ENCODE data around the gene MTHFD2. TPM values are rescaled to one million over a fixed set of nuclear protein-coding genes. Genes with fewer than 3 reads are reported as not detected.

Gene MTHFD2
- polyA plus RNA-seq (2013, experiment 1 of 2), result 88.7 TPM
- 89.4 TPM for polyA plus RNA-seq (2013, experiment 2 of 2)

DNA sequence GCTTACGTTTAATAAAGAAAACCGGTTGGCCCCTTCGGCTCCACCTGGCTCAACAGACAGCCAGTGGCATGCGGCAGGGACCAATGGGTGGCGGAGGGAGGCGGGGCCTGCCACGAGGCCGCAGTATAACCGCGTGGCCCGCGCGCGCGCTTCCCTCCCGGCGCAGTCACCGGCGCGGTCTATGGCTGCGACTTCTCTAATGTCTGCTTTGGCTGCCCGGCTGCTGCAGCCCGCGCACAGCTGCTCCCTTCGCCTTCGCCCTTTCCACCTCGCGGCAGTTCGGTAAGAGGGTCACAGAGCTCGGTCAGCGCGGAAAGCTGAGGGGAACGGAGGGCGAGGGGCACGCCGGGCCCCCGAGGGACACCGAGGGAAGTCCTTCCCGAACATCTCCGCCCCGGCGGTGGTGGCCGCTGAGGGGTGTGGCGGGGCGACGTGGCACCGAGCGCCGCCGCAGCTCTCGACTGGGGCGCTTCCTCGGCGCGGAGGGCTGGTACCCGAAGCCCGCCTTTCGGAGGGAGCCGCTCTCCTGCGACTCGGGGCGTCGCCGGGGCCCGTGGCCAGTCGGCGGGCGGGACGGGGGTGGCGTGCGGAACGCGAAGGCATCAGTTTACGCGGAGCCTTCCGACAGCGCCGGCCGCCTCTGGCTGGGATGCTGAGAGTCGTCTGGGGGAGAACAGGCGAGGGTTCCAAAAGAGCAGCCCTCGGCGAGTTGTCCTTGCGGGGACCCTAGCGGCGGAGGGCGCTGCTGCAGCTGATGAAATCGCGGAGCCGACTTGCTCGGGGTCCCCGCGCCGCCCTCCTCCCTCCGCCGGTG, at the start of gene MTHFD2:
Gene MTHFD2, plus strand, starts transcription at position 155 of the 814 bp plus-strand sequence. Its CDS starts 27 bp downstream, at position 182.
- Histone ChIP-seq H2BK12ac (ENCODE audit: low read length in 2 of 2) (no peak within 1 kb of the TSS), H2BK5ac (ENCODE audit: low read depth, low read length, poor library complexity, severe bottlenecking) (peak within 1 kb of the TSS; percentile 4), H3K79me1 (replicated peaks; ENCODE audit: low read length, poor library complexity, severe bottlenecking) (no peaks in the 10 kb centered on the region), H4K8ac (ENCODE audit: low read length) (peak within 1 kb of the TSS; percentile 81), H3K18ac (ENCODE audit: low read depth in 1 of 2, low read length in 2 of 2) (peak within 1 kb of the TSS; percentile 86 to 92), H2AK5ac (ENCODE audit: low read length, severe bottlenecking) (no peak within 1 kb of the TSS), H3K4me3 (ENCODE audit: insufficient read depth in 1 of 2, low read depth in 1 of 2, low read length in 2 of 2) (peak within 1 kb of the TSS; percentile 69 to 82), H3K9me3 (ENCODE audit: control insufficient read depth, low read length) (no peaks in the 10 kb centered on the region), H3K4me1 (ENCODE audit: control insufficient read depth, insufficient read depth, low read depth, low read length) (peaks cover 5% of the 10 kb centered on the region), H3K9ac (ENCODE audit: low read length) (peak within 1 kb of the TSS; percentile 93), H2AFZ (ENCODE audit: low read depth, low read length) (peak within 1 kb of the TSS; percentile 68), H3K27ac (ENCODE audit: low read length, poor library complexity, severe bottlenecking) (peak within 1 kb of the TSS; percentile 58), H3K14ac (ENCODE audit: low read length in 2 of 2) (peak within 1 kb of the TSS in 1 of 2 experiments; percentile 12), H3K27me3 (ENCODE audit: control insufficient read depth in 1 of 2, insufficient read depth in 1 of 2, low read length in 2 of 2) (no peaks in the 10 kb centered on the region), H2BK15ac (ENCODE audit: low read depth, poor library complexity, severe bottlenecking) (peak within 1 kb of the TSS; percentile 92), H4K91ac (ENCODE audit: low read length) (peak within 1 kb of the TSS; percentile 67), H3K36me3 (ENCODE audit: control insufficient read depth in 1 of 2, insufficient read depth in 2 of 2, low read depth in 1 of 2, low read length in 2 of 2) (peaks cover 2 to 4% of the 10 kb centered on the region in 2 experiments), H3K4ac (ENCODE audit: low read depth in 1 of 2, low read length in 2 of 2) (peak within 1 kb of the TSS; percentile 79 to 90), H3K23ac (ENCODE audit: low read length in 2 of 2) (peak within 1 kb of the TSS in 1 of 2 experiments; percentile 90), H3K4me2 (ENCODE audit: low read length, poor library complexity, severe bottlenecking) (peak within 1 kb of the TSS; percentile 84), H2BK120ac (ENCODE audit: low read depth, low read length) (peak within 1 kb of the TSS; percentile 66)
- WGBS, result under 1% methylated on average over 92 of the region's 96 CpGs
- DNase-seq, result peak; percentile 99

DNA sequence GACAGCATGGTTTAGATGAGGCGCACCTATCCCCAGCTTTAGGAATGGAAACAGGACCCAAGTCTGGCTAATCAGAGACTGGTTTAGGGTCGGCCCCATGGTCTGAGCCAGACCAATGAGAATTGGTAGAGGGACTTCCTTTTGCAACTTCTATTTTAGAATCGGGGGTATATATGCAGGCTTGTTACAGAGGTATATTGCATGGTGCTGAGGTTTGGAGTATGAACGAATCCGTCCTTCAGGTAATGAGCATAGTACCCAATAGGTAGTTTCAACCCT, 49.2 kb upstream of the MTHFD2 start:
- no peak overlapping the region for H3K27ac ChIP-seq (ENCODE audit: low read length, poor library complexity, severe bottlenecking)

DNA sequence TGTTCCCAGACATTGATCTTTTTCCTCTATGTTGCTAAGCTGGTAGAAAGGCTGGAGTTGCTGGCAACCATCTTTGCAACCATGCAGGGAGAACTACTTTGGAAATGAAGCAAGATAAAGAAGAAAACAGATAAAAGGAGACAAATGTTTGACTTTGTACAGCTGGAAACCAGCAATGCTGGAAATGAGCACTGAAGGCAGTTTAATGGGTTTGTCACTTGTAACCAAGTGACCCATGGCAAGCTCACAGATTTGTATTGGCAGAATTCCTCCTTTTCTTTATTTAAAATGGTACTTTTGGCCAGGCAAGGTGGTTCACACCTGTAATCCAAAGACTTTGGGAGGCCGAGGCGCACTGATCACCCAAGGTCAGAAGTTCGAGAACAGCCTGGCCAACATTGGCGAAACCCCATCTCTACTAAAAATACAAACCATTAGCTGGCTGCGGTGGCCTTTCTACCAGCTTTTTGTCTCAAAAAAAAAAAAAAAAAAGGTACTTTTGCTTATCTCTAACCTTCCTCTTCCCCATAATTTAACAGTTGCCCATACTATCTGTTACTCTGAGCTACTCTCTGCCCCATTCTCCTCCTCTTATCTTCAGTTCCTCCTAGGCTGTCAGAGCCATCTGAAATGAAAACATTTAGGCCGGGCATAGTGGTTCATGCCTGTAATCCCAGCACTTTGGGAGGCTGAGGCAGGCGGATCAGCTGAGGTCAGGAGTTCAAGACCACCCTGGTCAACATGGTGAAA, 48.7 kb upstream of the MTHFD2 start:
- Histone ChIP-seq H3K14ac (ENCODE audit: low read length in 2 of 2) (no peak overlapping the region), H3K27me3 (ENCODE audit: control insufficient read depth in 1 of 2, insufficient read depth in 1 of 2, low read length in 2 of 2) (no peaks in the 10 kb centered on the region), H3K9ac (ENCODE audit: low read length) (no peak overlapping the region), H3K4me2 (ENCODE audit: low read length, poor library complexity, severe bottlenecking) (no peak overlapping the region), H3K79me1 (replicated peaks; ENCODE audit: low read length, poor library complexity, severe bottlenecking) (peaks cover 35% of the 10 kb centered on the region), H3K9me3 (ENCODE audit: control insufficient read depth, low read length) (no peaks in the 10 kb centered on the region), H2BK5ac (ENCODE audit: low read depth, low read length, poor library complexity, severe bottlenecking) (no peak overlapping the region), H3K4me1 (ENCODE audit: control insufficient read depth, insufficient read depth, low read depth, low read length) (peaks cover 16% of the 10 kb centered on the region), H3K23ac (ENCODE audit: low read length in 2 of 2) (no peak overlapping the region), H3K36me3 (ENCODE audit: control insufficient read depth in 1 of 2, insufficient read depth in 2 of 2, low read depth in 1 of 2, low read length in 2 of 2) (peaks cover 0 to 44% of the 10 kb centered on the region in 2 experiments), H4K8ac (ENCODE audit: low read length) (no peak overlapping the region), H3K4me3 (ENCODE audit: insufficient read depth in 1 of 2, low read depth in 1 of 2, low read length in 2 of 2) (no peak overlapping the region), H4K91ac (ENCODE audit: low read length) (no peak overlapping the region), H2AFZ (ENCODE audit: low read depth, low read length) (no peak overlapping the region), H2AK5ac (ENCODE audit: low read length, severe bottlenecking) (no peak overlapping the region), H2BK15ac (ENCODE audit: low read depth, poor library complexity, severe bottlenecking) (no peak overlapping the region), H2BK12ac (ENCODE audit: low read length in 2 of 2) (no peak overlapping the region), H3K18ac (ENCODE audit: low read depth in 1 of 2, low read length in 2 of 2) (no peak overlapping the region), H3K4ac (ENCODE audit: low read depth in 1 of 2, low read length in 2 of 2) (no peak overlapping the region), H3K27ac (ENCODE audit: low read length, poor library complexity, severe bottlenecking) (no peak overlapping the region), H2BK120ac (ENCODE audit: low read depth, low read length) (no peak overlapping the region)
- 96% methylated on average over 7 of the region's 7 CpGs for WGBS
- no peak for DNase-seq

More for the DNA sequence above, 49.2 kb upstream of the MTHFD2 start:
- peaks cover 35% of the 10 kb centered on the region for H3K79me1 ChIP-seq (replicated peaks; ENCODE audit: low read length, poor library complexity, severe bottlenecking)
- no peaks in the 10 kb centered on the region for H3K27me3 ChIP-seq (ENCODE audit: control insufficient read depth in 1 of 2, insufficient read depth in 1 of 2, low read length in 2 of 2)
- H3K36me3 ChIP-seq (ENCODE audit: control insufficient read depth in 1 of 2, insufficient read depth in 2 of 2, low read depth in 1 of 2, low read length in 2 of 2), result peaks cover 5 to 44% of the 10 kb centered on the region in 2 experiments
- H4K91ac ChIP-seq (ENCODE audit: low read length), result no peak overlapping the region
- H2BK120ac ChIP-seq (ENCODE audit: low read depth, low read length), result no peak overlapping the region
- no peak overlapping the region for H3K4me2 ChIP-seq (ENCODE audit: low read length, poor library complexity, severe bottlenecking)
- peaks cover 16% of the 10 kb centered on the region for H3K4me1 ChIP-seq (ENCODE audit: control insufficient read depth, insufficient read depth, low read depth, low read length)
- H3K14ac ChIP-seq (ENCODE audit: low read length in 2 of 2), result no peak overlapping the region
- H2BK12ac ChIP-seq (ENCODE audit: low read length in 2 of 2), result no peak overlapping the region
- H3K18ac ChIP-seq (ENCODE audit: low read depth in 1 of 2, low read length in 2 of 2), result no peak overlapping the region
- H3K9me3 ChIP-seq (ENCODE audit: control insufficient read depth, low read length), result no peaks in the 10 kb centered on the region
- H2AK5ac ChIP-seq (ENCODE audit: low read length, severe bottlenecking), result no peak overlapping the region
- H2AFZ ChIP-seq (ENCODE audit: low read depth, low read length), result no peak overlapping the region
- H2BK15ac ChIP-seq (ENCODE audit: low read depth, poor library complexity, severe bottlenecking), result no peak overlapping the region
- H3K4me3 ChIP-seq (ENCODE audit: insufficient read depth in 1 of 2, low read depth in 1 of 2, low read length in 2 of 2), result no peak overlapping the region
- H3K4ac ChIP-seq (ENCODE audit: low read depth in 1 of 2, low read length in 2 of 2), result no peak overlapping the region
- WGBS, result 98% methylated on average over 3 of the region's 5 CpGs
- no peak overlapping the region for H4K8ac ChIP-seq (ENCODE audit: low read length)
- H3K23ac ChIP-seq (ENCODE audit: low read length in 2 of 2), result no peak overlapping the region
- no peak overlapping the region for H3K9ac ChIP-seq (ENCODE audit: low read length)
- no peak for DNase-seq
- no peak overlapping the region for H2BK5ac ChIP-seq (ENCODE audit: low read depth, low read length, poor library complexity, severe bottlenecking)

DNA sequence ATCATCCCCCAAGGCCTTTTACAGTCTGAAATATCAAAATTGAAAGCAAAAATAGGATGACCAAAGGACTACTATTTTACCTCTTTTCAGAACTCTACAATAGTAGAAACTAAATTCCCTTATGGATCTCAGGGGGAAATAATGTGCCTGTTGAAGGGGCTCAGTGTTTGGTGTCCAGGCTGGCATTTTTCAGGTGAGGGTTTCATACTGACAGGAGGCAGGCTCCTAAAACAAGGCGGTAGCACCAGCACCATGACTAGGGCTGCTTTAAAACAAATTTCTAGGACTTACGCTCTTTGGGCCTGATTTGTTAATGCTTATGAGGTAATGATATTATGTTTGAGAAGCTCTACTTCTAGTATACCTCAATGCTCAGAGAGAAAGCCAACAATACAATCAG, 45.5 kb upstream of the MTHFD2 start:
- Histone ChIP-seq H3K18ac (ENCODE audit: low read depth in 1 of 2, low read length in 2 of 2) (no peak overlapping the region), H3K9me3 (ENCODE audit: control insufficient read depth, low read length) (no peaks in the 10 kb centered on the region), H2AK5ac (ENCODE audit: low read length, severe bottlenecking) (no peak overlapping the region), H2BK120ac (ENCODE audit: low read depth, low read length) (no peak overlapping the region), H3K14ac (ENCODE audit: low read length in 2 of 2) (no peak overlapping the region), H4K8ac (ENCODE audit: low read length) (no peak overlapping the region), H3K4me3 (ENCODE audit: insufficient read depth in 1 of 2, low read depth in 1 of 2, low read length in 2 of 2) (no peak overlapping the region), H3K27me3 (ENCODE audit: control insufficient read depth in 1 of 2, insufficient read depth in 1 of 2, low read length in 2 of 2) (no peaks in the 10 kb centered on the region), H4K91ac (ENCODE audit: low read length) (no peak overlapping the region), H2AFZ (ENCODE audit: low read depth, low read length) (no peak overlapping the region), H3K79me1 (replicated peaks; ENCODE audit: low read length, poor library complexity, severe bottlenecking) (peaks cover 16% of the 10 kb centered on the region), H2BK15ac (ENCODE audit: low read depth, poor library complexity, severe bottlenecking) (no peak overlapping the region), H2BK5ac (ENCODE audit: low read depth, low read length, poor library complexity, severe bottlenecking) (no peak overlapping the region), H3K9ac (ENCODE audit: low read length) (no peak overlapping the region), H3K27ac (ENCODE audit: low read length, poor library complexity, severe bottlenecking) (no peak overlapping the region), H3K4me2 (ENCODE audit: low read length, poor library complexity, severe bottlenecking) (no peak overlapping the region), H3K36me3 (ENCODE audit: control insufficient read depth in 1 of 2, insufficient read depth in 2 of 2, low read depth in 1 of 2, low read length in 2 of 2) (peaks cover 9 to 75% of the 10 kb centered on the region in 2 experiments), H3K4me1 (ENCODE audit: control insufficient read depth, insufficient read depth, low read depth, low read length) (peaks cover 6% of the 10 kb centered on the region), H3K23ac (ENCODE audit: low read length in 2 of 2) (no peak overlapping the region), H2BK12ac (ENCODE audit: low read length in 2 of 2) (no peak overlapping the region), H3K4ac (ENCODE audit: low read depth in 1 of 2, low read length in 2 of 2) (no peak overlapping the region)
- DNase-seq, result no peak
- 100% methylated on average over 1 of the region's 2 CpGs for WGBS

Measured in mesenchymal stem cell (in vitro differentiated cells and primary cell).